IMR-90 (cell line): ENCODE data around the gene GFER.

Experiments
- CTCF ChIP-seq: conservative IDR thresholded peaks from 2 replicates; pipeline ENCODE4 v1.5.1; 2012; ENCODE audit warnings: mild to moderate bottlenecking, low read depth, low read length, improper control_type of control experiment
- ELK1 ChIP-seq: fragments of 150-350 bp; IDR thresholded peaks from 2 replicates; pipeline ENCODE4 v1.6.1; 2016; ENCODE audit warnings: low read depth, mild to moderate bottlenecking, low read length, moderate library complexity, borderline replicate concordance
- FOS ChIP-seq: fragments of 150-350 bp; IDR thresholded peaks from 2 replicates; pipeline ENCODE4 v1.6.1; 2016; ENCODE audit warnings: low read depth, low read length
- NFE2L2 ChIP-seq: fragments of 150-350 bp; IDR thresholded peaks from 2 replicates; pipeline ENCODE4 v1.6.1; 2016; ENCODE audit warnings: low read depth, mild to moderate bottlenecking, low read length
- POLR2A ChIP-seq: IDR thresholded peaks from 2 replicates; pipeline ENCODE4 v1.6.1; 2012; ENCODE audit warnings: mild to moderate bottlenecking, low read depth, low read length
- SMC3 ChIP-seq: fragments of 150-350 bp; IDR thresholded peaks from 2 replicates; pipeline ENCODE4 v1.6.1; 2016; ENCODE audit warnings: low read depth, mild to moderate bottlenecking, antibody characterized with exemption, low read length, moderate library complexity
- USF2 ChIP-seq: fragments of 150-350 bp; IDR thresholded peaks from 2 replicates; pipeline ENCODE4 v1.6.1; 2017; ENCODE audit warnings: mild to moderate bottlenecking, antibody characterized with exemption, low read length, low read depth

- TF ChIP-seq CTCF, result no peak
- TF ChIP-seq POLR2A, result no peak
- TF ChIP-seq USF2, result no peak
- no peak for TF ChIP-seq NFE2L2
- no peak for TF ChIP-seq FOS
- TF ChIP-seq SMC3, result no peak
- no peak for TF ChIP-seq ELK1
Measured at GRCh38 chr16:1993731-1994131, 9.7 kb downstream of the GFER start.
